Adrenal gland (tissue), 19 donors: ENCODE measurements around the gene SBSN. TPM values are rescaled to one million over a fixed set of nuclear protein-coding genes. Genes with fewer than 3 reads are reported as not detected.

Source experiments
- DNase-seq, 7 donors: peaks; one replicate each; pipeline ENCODE4 v3.0.0-alpha.2; 2019 to 2020
- H3K27ac ChIP-seq, 5 donors: fragments of 200-600 bp; sonication (generic) in 4 of 5; 1 replicate in 3 of 5; 2 replicates in 2 of 5; pipeline versions ENCODE4 v1.5.1 to v1.8.0; 2016 to 2020; ENCODE audit warnings: mild to moderate bottlenecking in 1 of 5
- H3K27me3 ChIP-seq: fragments of 200-600 bp; 2 replicates; pipeline ENCODE4 v1.8.0; 2021
- H3K36me3 ChIP-seq, 2 donors: fragments of 200-600 bp; replicated peaks in 1 of 2; 1 replicate in 1 of 2; 2 replicates in 1 of 2; pipeline versions ENCODE4 v1.5.1 to v1.8.0; 2018 to 2022
- H3K4me1 ChIP-seq, 2 donors: fragments of 200-600 bp; replicated peaks in 1 of 2; 1 replicate in 1 of 2; 2 replicates in 1 of 2; pipeline versions ENCODE4 v1.5.1 to v1.8.0; 2018 to 2021
- H3K4me3 ChIP-seq, 4 donors: fragments of 200-600 bp; sonication (generic) in 3 of 4; one replicate each; pipeline ENCODE4 v1.5.1; 2016 to 2018
- H3K9me3 ChIP-seq, 3 donors: fragments of 200-600 bp; sonication (generic) in 1 of 3; replicated peaks in 1 of 3; 1 replicate in 2 of 3; 2 replicates in 1 of 3; pipeline versions ENCODE4 v1.5.1 to v1.8.0; 2016 to 2021
- POLR2A ChIP-seq, 2 donors: fragments of 450-650 bp; IDR thresholded peaks; one replicate each; pipeline ENCODE4 v1.6.1; 2017; ENCODE audit warnings: antibody characterized with exemption in 2 of 2, mild to moderate bottlenecking in 2 of 2, moderate library complexity in 1 of 2
- WGBS, 4 donors: extraction: QIAGEN DNeasy Blood & Tissue Kit in 2 of 4; methylation state at CpG; one replicate each; pipeline versions ENCODE4 v1.1.5 to v1.1.7; 2013 to 2017; 5-methylcytosine and 5-hydroxymethylcytosine counted together
- intact Hi-C, 2 donors: fragments of 100-400 bp; cut with DNase I; formaldehyde crosslinking; loops; one replicate each; pipeline versions ENCODE4 v1.14.1 to v1.15.0; 2022 to 2023
- long read RNA-seq, 10 donors: library from polyadenylated mRNA in 3 of 10; unstranded in 2 of 10; stranded (forward) in 1 of 10; transcript quantifications; one replicate each; pipeline ENCODE4 v2.0.0 and lab custom pipeline, GENCODE V29; 2021 to 2026
- polyA plus RNA-seq, 3 donors: library from polyadenylated mRNA; stranded (reverse); fragments of 200-250 nt in 2 of 3; fragments of 350-450 nt in 1 of 3; fragmentation: Illumina TruSeq in 1 of 3; extraction: RNeasy Lipid Tissue Mini Kit (QIAGEN cat#74804) in 1 of 3; gene quantifications; one replicate each; pipeline ENCODE4 v1.2.3, GENCODE V29; 2013 to 2014
- total RNA-seq, 9 donors: library from RNA; depleted of rRNA in 4 of 9; stranded (reverse); fragments of >200 nt in 4 of 9; fragments of 120-200 nt in 1 of 9; fragmentation: NEBNext Ultra II Directional in 1 of 9; extraction: Animal tissue kit (Norgen Biotek cat#: 25700) in 1 of 9; gene quantifications; one replicate each; pipeline versions ENCODE4 v1.1.0 to v1.2.4, GENCODE V29; 2013 to 2023
- TF ChIP-seq, protein P1 (sequence below), 6 experiments: fragments of 450-650 bp in 4 of 6; fragments of 200-600 bp in 2 of 6; sonication (generic) in 1 of 6; IDR thresholded peaks; 1 replicate in 5 of 6; 2 replicates in 1 of 6; pipeline versions ENCODE4 v1.5.1 to v1.8.0; 2016 to 2021; ENCODE audit warnings: antibody characterized with exemption in 6 of 6, mild to moderate bottlenecking in 2 of 6, moderate library complexity in 1 of 6
- donor health status: healthy with polysubstance abuse.
- donor health status: Bipolar disorder and iron deficiency.
- donor health status: DM: yes; HTN: yes; CAD: no.
- donor health status: DM: no; HTN: no; CAD: no.
- donor health status: DM: no; HTN: no; CAD: no.
- donor health status: DM: yes; HTN: yes; CAD: no.

Gene SBSN, protein sequence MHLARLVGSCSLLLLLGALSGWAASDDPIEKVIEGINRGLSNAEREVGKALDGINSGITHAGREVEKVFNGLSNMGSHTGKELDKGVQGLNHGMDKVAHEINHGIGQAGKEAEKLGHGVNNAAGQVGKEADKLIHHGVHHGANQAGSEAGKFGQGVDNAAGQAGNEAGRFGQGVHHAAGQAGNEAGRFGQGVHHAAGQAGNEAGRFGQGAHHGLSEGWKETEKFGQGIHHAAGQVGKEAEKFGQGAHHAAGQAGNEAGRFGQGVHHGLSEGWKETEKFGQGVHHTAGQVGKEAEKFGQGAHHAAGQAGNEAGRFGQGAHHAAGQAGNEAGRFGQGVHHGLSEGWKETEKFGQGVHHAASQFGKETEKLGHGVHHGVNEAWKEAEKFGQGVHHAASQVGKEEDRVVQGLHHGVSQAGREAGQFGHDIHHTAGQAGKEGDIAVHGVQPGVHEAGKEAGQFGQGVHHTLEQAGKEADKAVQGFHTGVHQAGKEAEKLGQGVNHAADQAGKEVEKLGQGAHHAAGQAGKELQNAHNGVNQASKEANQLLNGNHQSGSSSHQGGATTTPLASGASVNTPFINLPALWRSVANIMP
- total RNA-seq, result not detected
- polyA plus RNA-seq, result under 1 TPM in 1 of 3 donors, not detected in 2; 0.77 TPM
- long read RNA-seq, donor 1, result 0 reads
- long read RNA-seq, donor 2, result 0 reads
- long read RNA-seq, donor 3, result 0 reads
- long read RNA-seq, donor 4, result 0 reads
- long read RNA-seq, donor 5, result 0 reads
- long read RNA-seq, donor 6, result 0 reads
- long read RNA-seq, donor 7, result 0 reads
- long read RNA-seq, donor 8, result 0 reads
- long read RNA-seq, donor 9, result 0 reads
- long read RNA-seq, donor 10, result 0 reads

GRCh38 chr19:35528218-35529038, at the start of gene SBSN:
SBSN (minus strand) TSS chr19:35528311; CDS start chr19:35528281, 30 bp downstream.
- intact Hi-C loops, result no loop called here
- no peak for DNase-seq
- Histone ChIP-seq H3K9me3 (no peaks in the 10 kb centered on the region), H3K27ac (no peak within 1 kb of the TSS), H3K4me1 (no peaks in the 10 kb centered on the region), H3K27me3 (peaks cover 26% of the 10 kb centered on the region), H3K36me3 (no peaks in the 10 kb centered on the region), H3K4me3 (no peak within 1 kb of the TSS)
- WGBS, 4 donors, result 72 to 82% (median 78%) methylated on average over 11 of the region's 11 CpGs
- TF ChIP-seq, protein P1, sequence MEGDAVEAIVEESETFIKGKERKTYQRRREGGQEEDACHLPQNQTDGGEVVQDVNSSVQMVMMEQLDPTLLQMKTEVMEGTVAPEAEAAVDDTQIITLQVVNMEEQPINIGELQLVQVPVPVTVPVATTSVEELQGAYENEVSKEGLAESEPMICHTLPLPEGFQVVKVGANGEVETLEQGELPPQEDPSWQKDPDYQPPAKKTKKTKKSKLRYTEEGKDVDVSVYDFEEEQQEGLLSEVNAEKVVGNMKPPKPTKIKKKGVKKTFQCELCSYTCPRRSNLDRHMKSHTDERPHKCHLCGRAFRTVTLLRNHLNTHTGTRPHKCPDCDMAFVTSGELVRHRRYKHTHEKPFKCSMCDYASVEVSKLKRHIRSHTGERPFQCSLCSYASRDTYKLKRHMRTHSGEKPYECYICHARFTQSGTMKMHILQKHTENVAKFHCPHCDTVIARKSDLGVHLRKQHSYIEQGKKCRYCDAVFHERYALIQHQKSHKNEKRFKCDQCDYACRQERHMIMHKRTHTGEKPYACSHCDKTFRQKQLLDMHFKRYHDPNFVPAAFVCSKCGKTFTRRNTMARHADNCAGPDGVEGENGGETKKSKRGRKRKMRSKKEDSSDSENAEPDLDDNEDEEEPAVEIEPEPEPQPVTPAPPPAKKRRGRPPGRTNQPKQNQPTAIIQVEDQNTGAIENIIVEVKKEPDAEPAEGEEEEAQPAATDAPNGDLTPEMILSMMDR (IDR thresholded peaks at IDR 0.05), result no peak
- no peak for TF ChIP-seq POLR2A (IDR thresholded peaks at IDR 0.05)

- TF ChIP-seq, protein P1 (IDR thresholded peaks at IDR 0.05), result no peak
- no peak for TF ChIP-seq POLR2A (IDR thresholded peaks at IDR 0.05)
- Histone ChIP-seq H3K4me1 (peaks cover 15 to 19% of the 10 kb centered on the region in 2 donors), H3K36me3 (no peaks in the 10 kb centered on the region), H3K27ac (no peak overlapping the region), H3K27me3 (no peaks in the 10 kb centered on the region), H3K9me3 (peaks cover 0 to 8% (median 0%) of the 10 kb centered on the region in 3 donors), H3K4me3 (no peak overlapping the region)
- no peak for DNase-seq
- intact Hi-C loops, result no loop called here
- 71 to 98% (median 90%) methylated on average over 1 of the region's 1 CpG for WGBS, 4 donors
These were observed 43.4 kb upstream of the SBSN start for GRCh38 chr19:35571406-35571965.

DNA sequence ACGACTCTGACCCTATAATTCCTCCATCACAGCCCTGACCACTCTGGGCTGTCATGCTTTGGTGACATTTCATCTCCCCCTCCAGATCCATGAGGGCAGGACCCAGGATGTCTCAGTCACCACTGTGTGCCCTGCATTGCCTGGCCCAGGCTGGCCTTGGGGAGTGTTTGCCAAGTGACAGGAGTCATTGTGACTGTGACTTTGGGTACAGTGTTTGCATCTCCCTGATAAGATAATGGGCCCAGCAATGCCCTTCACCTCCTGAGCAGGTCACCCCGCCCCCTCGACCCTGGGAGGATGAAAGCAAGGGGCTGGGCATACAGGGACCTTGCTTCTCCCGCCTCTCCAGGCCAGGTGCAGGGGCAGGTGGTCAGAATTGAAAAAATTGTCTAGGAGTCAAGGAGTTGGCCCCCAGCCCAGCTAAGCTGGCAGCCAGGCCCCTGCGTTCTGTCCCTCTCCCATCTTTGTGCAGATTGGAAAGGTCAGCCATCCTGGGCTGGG, 41.2 kb upstream of the SBSN start:
- Histone ChIP-seq H3K9me3 (no peaks in the 10 kb centered on the region), H3K27me3 (no peaks in the 10 kb centered on the region), H3K27ac (peak overlapping the region in 3 of 5 donors; percentile 26 to 84 (median 62)), H3K4me3 (no peak overlapping the region), H3K36me3 (no peaks in the 10 kb centered on the region), H3K4me1 (peaks cover 15 to 19% of the 10 kb centered on the region in 2 donors)
- TF ChIP-seq, protein P1 (IDR thresholded peaks at IDR 0.05), result no peak
- no peak for TF ChIP-seq POLR2A (IDR thresholded peaks at IDR 0.05)
- intact Hi-C loops, result no loop called here
- peak; percentile 76 to 90 (median 86) for DNase-seq
- WGBS, 4 donors, result 27 to 42% (median 29%) methylated on average over 1 to 5 of the region's 5 CpGs
